ENCODE measurements around the gene URAD. TPM values are rescaled to one million over a fixed set of nuclear protein-coding genes. Genes with fewer than 3 reads are reported as not detected.
"Not testable (repeated sequence)": the region's sequence is repeated elsewhere in the genome, so short reads cannot be mapped to it uniquely, and the experiment has no call there.

URAD gene
- total RNA-seq, 2 experiments from 2014 or later = not detected

GRCh38 chr13:28012896-28013295, 24.4 kb upstream of the URAD start:
- CTCF ChIA-PET = no interaction called here
- Mint-ChIP-seq H3K4me3 (no peak overlapping the region), H3K9me3 (no peaks in the 10 kb centered on the region), H3K4me1 (peaks cover 1% of the 10 kb centered on the region), H3K36me3 (ENCODE audit: low read depth) (no peaks in the 10 kb centered on the region), H3K27me3 (peaks cover 11% of the 10 kb centered on the region), H3K27ac (no peak overlapping the region)
- DNase-seq = no peak
- POLR2A ChIA-PET = no interaction called here

DNA sequence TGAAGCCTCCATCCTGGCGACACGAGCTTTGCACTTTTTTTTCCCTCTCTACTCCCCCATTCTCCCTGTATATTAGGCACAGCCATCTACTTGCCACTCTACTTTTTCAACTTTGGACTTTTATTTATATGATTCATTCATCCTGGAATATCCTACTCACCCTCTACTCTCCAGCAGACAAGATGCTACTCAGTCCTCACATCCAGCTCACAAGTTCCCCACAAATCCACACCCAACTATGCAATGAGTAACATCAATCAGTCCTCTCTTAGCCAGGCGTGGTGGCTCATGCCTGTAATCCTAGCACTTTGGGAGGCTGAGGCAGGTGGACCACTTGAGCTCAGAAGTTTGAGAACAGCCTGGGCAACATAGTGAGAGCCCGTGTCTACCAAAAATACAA, 23.9 kb upstream of the URAD start:
- H3K9me3 Mint-ChIP-seq = no peaks in the 10 kb centered on the region

GRCh38 chr13:28010046-28010445, 21.6 kb upstream of the URAD start:
- no peak overlapping the region for H3K27ac Mint-ChIP-seq
- H3K36me3 Mint-ChIP-seq (ENCODE audit: low read depth) = no peaks in the 10 kb centered on the region
- POLR2A ChIA-PET = no interaction called here
- CTCF ChIA-PET = no interaction called here
- H3K27me3 Mint-ChIP-seq = peaks cover 5% of the 10 kb centered on the region
- no peak overlapping the region for H3K4me3 Mint-ChIP-seq
- H3K9me3 Mint-ChIP-seq = no peaks in the 10 kb centered on the region
- DNase-seq = no peak
- peaks cover 1% of the 10 kb centered on the region for H3K4me1 Mint-ChIP-seq

More for the DNA sequence above, 23.9 kb upstream of the URAD start:
- CTCF ChIA-PET = no interaction called here
- Mint-ChIP-seq H3K27ac (no peak overlapping the region), H3K4me3 (no peak overlapping the region), H3K36me3 (ENCODE audit: low read depth) (no peaks in the 10 kb centered on the region), H3K27me3 (peaks cover 11% of the 10 kb centered on the region), H3K4me1 (peaks cover 1% of the 10 kb centered on the region)
- POLR2A ChIA-PET = no interaction called here
- no peak for DNase-seq

DNA sequence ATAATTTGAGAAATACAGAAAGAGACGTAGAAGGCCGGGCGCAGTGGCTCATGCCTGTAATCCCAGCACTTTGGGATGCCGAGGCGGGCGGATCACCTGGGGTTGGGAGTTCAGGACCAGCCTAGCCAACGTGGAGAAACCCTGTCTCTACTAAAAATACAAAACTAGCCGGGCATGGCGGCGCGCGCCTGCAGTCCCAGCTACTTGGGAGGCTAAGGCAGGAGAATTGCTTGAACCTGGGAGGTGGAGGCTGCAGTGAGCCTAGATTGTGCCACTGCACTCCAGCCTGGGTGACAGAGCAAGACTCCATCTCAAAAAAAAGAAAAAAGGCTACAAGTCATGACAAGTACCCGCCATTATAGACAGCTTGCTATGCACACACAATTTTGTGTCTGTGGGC, 16.5 kb upstream of the URAD start:
- H3K4me1 Mint-ChIP-seq; H3K27ac Mint-ChIP-seq; H3K4me3 Mint-ChIP-seq; POLR2A ChIA-PET; CTCF ChIA-PET; H3K9me3 Mint-ChIP-seq; H3K27me3 Mint-ChIP-seq; DNase-seq; H3K36me3 Mint-ChIP-seq (ENCODE audit: low read depth): not testable (repeated sequence)

DNA sequence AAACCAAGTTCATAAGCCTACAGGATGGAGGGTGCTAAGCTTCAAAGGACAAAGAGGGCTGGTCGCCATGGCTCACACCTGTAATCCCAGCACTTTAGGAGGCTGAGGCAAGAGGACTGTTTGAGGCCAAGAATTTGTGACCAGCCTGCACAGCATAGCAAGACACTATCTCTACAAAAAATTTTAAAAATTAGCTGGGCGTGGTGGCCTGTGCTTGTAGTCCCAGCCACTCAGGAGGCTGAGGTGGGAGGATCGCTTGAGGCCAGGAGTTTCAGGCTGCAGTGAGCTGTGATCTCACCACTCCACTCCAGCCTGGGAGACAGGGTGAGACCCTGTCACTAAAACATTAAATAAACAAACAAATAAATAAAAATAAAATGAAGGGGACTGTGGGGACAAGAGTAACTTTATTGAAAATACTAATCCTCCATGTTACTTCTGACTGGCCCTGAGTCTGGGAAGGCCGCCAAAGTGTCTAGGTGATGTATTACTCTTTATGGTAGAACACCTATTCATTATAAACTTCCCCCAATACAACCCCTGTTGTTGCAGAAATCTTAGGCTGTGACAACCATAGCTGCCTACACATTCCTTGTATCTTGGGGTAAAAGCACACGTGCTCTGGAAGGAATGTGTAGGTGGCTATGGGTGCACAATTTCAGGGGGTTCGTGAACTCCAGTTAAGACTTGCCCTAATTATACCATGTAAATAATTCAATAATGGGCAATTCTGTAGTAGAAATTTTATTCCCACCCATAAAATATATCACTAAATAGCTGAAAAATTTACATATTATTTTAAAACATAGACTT, 14.6 kb upstream of the URAD start:
- Mint-ChIP-seq H3K9me3 (no peaks in the 10 kb centered on the region), H3K4me1 (no peaks in the 10 kb centered on the region), H3K36me3 (ENCODE audit: low read depth) (no peaks in the 10 kb centered on the region), H3K27ac (no peak overlapping the region), H3K27me3 (no peaks in the 10 kb centered on the region), H3K4me3 (no peak overlapping the region)
- CTCF ChIA-PET = interaction anchor here (0.6 to 1.9 kb wide), 3 partner anchors 19 to 641 kb away, joined by 3 to 8 read pairs (median 4); no protein-coding TSS in a partner anchor
- DNase-seq = no peak
- POLR2A ChIA-PET = no interaction called here

DNA sequence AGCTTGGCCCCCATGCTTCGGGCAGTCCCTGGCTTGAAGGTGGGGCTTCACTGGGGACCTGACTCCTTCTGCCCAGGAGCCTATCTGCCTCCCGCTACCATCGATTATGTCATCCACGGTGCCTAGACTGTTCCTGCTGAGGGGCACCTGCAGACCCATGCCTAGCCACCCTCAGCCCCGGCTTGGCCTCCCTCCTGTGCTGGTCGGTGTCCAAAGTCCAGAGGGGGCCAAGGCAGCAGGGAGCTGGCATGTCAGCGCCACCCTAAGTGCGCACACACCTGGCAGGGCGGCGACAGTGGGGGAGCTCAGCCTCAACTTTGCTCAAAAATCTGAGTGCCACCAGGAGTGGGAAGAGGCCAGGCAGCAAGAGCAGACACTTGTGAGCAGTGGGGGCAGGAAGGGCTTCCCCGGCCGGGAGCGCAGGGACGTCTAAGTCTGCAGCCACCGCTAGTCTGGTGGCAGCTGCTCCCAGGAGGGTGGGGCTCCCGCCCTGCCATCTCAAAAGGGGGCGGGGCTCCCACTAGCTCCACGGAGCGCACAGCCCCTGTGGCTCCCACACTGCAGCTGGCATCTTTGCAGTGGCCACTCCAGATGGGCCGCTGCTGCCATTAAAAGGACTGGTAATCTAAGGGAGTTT, 13.5 kb upstream of the URAD start:
- Mint-ChIP-seq H3K9me3 (no peaks in the 10 kb centered on the region), H3K4me3 (no peak overlapping the region), H3K36me3 (ENCODE audit: low read depth) (no peaks in the 10 kb centered on the region), H3K4me1 (no peaks in the 10 kb centered on the region), H3K27me3 (no peaks in the 10 kb centered on the region), H3K27ac (no peak overlapping the region)
- CTCF ChIA-PET = no interaction called here
- POLR2A ChIA-PET = no interaction called here
- DNase-seq = no peak

DNA sequence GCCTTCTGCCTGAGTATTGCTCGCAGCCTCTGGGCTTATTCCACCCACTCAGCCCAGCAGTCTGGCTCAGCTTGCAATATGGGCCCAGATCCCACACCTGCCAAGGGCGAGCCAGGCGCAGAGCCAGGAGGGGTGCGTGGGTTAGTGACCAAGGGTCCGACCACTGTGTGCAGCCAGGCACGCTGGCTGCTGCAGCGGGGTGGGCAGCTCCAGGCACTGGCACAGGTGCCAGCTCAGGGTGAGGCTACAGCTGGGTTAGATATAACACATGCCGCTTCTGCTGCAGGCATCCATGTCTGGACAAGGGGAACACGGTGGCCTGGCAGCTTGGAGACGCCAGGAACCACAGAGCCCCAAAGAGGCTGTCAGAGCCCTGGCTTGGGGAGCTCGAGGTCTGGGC, 12.6 kb upstream of the URAD start:
- CTCF ChIA-PET = no interaction called here

GRCh38 chr13:28000567-28000966, 12.1 kb upstream of the URAD start:
- H3K4me3 Mint-ChIP-seq = no peak overlapping the region
- H3K36me3 Mint-ChIP-seq (ENCODE audit: low read depth) = no peaks in the 10 kb centered on the region
- no peaks in the 10 kb centered on the region for H3K27me3 Mint-ChIP-seq
- H3K4me1 Mint-ChIP-seq = no peaks in the 10 kb centered on the region
- no peaks in the 10 kb centered on the region for H3K9me3 Mint-ChIP-seq
- CTCF ChIA-PET = no interaction called here
- no peak overlapping the region for H3K27ac Mint-ChIP-seq
- POLR2A ChIA-PET = no interaction called here
- no peak for DNase-seq

More for the DNA sequence above, 12.6 kb upstream of the URAD start:
- no peak overlapping the region for H3K27ac Mint-ChIP-seq
- no peaks in the 10 kb centered on the region for H3K36me3 Mint-ChIP-seq (ENCODE audit: low read depth)
- POLR2A ChIA-PET = no interaction called here
- no peaks in the 10 kb centered on the region for H3K9me3 Mint-ChIP-seq
- no peaks in the 10 kb centered on the region for H3K4me1 Mint-ChIP-seq
- H3K4me3 Mint-ChIP-seq = no peak overlapping the region
- no peaks in the 10 kb centered on the region for H3K27me3 Mint-ChIP-seq
- DNase-seq = no peak

GRCh38 chr13:27997904-27998522, 9.5 kb upstream of the URAD start:
- H3K4me3 Mint-ChIP-seq = no peak overlapping the region
- no peaks in the 10 kb centered on the region for H3K9me3 Mint-ChIP-seq
- peak; percentile 35 for DNase-seq
- no peaks in the 10 kb centered on the region for H3K36me3 Mint-ChIP-seq (ENCODE audit: low read depth)
- POLR2A ChIA-PET = no interaction called here
- CTCF ChIA-PET = no interaction called here
- no peaks in the 10 kb centered on the region for H3K27me3 Mint-ChIP-seq
- no peak overlapping the region for H3K27ac Mint-ChIP-seq
- no peaks in the 10 kb centered on the region for H3K4me1 Mint-ChIP-seq

DNA sequence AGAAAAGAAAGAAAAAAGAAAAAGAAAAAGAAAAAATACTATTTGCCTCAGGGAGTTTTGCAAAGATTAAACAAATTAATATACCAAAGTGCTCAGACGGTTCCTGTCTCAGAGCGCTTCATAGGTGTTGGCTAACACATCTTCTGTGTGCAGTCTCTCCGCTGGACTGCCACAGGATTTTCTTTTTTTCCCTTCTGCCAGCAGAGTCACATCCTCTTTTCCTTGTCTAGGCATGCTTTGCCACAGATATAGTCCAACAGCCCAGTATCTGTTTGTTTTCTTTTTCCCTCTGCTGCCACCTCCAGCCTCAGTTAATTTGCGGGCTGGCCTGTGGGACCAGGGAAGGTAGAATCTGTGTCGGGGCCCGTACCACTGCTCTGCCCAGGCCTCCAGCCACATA, 3.4 kb upstream of the URAD start:
- Mint-ChIP-seq H3K27ac (no peak overlapping the region), H3K27me3 (peaks cover 7% of the 10 kb centered on the region), H3K9me3 (no peaks in the 10 kb centered on the region), H3K36me3 (ENCODE audit: low read depth) (no peaks in the 10 kb centered on the region), H3K4me3 (no peak overlapping the region), H3K4me1 (no peaks in the 10 kb centered on the region)
- POLR2A ChIA-PET = no interaction called here
- CTCF ChIA-PET = interaction anchor here (1.3 kb wide), 1 partner anchor 165 kb away, joined by 4 read pairs; no protein-coding TSS in a partner anchor
- no peak for DNase-seq

DNA sequence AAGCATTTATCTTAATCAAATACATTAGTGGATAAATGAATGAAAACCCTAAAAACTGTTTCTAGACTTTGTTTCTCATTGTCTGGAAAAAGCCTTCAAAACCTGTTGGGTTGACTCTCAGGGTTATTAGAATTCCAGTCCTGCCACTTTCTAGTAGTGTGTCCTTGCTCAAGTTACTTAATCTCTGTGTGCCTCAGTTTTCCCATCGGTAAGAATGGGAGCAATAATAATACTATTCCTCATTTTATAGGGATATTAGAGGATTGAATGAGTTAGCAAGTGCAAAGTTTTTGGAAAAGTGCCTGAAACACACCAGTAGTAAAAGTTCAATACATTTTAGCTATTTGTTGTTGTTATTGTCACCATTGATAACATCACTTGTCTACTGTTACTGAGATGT, 2.9 kb downstream of the URAD start:
- CTCF ChIA-PET = interaction anchor here (0.9 to 4.9 kb wide), 5 partner anchors 32 to 623 kb away, joined by 3 to 109 read pairs (median 4); no protein-coding TSS in a partner anchor
- no peak overlapping the region for H3K4me3 Mint-ChIP-seq
- no peaks in the 10 kb centered on the region for H3K4me1 Mint-ChIP-seq

DNA sequence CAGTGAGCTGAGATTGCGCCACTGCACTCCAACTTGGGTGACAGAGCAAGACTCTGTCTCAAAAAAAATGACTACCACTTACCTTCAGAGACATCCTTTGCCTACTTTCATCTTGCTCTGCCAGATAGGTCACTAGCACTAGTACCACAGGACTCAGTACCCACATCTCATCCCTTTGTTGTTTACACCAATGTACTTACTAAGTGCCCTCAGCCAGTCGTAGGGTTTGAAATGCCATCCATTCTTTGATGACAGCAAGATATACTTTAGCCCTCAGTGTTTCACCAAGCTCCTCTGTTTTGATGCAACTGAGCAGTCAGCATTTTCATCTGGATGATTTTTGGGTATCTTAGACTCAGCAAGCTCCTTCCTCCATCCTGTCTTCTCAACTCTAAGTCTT, 6.1 kb downstream of the URAD start:
- H3K9me3 Mint-ChIP-seq = no peaks in the 10 kb centered on the region
- ChIA-PET CTCF (interaction anchor here (0.8 to 4.9 kb wide), 5 partner anchors 12 to 154 kb away, joined by 3 to 109 read pairs (median 3); no protein-coding TSS in a partner anchor), POLR2A (no interaction called here)
- peaks cover 58% of the 10 kb centered on the region for H3K27me3 Mint-ChIP-seq
- H3K4me1 Mint-ChIP-seq = peaks cover 10% of the 10 kb centered on the region
- DNase-seq = no peak
- no peak overlapping the region for H3K27ac Mint-ChIP-seq
- H3K4me3 Mint-ChIP-seq = no peak overlapping the region
- H3K36me3 Mint-ChIP-seq (ENCODE audit: low read depth) = no peaks in the 10 kb centered on the region

More for the DNA sequence above, 2.9 kb downstream of the URAD start:
- no peak for DNase-seq
- Mint-ChIP-seq H3K27ac (no peak overlapping the region), H3K27me3 (peaks cover 38% of the 10 kb centered on the region), H3K36me3 (ENCODE audit: low read depth) (no peaks in the 10 kb centered on the region), H3K9me3 (no peaks in the 10 kb centered on the region)
- POLR2A ChIA-PET = no interaction called here

- no peak for DNase-seq
- Mint-ChIP-seq H3K9me3 (no peaks in the 10 kb centered on the region), H3K4me3 (no peak overlapping the region), H3K36me3 (ENCODE audit: low read depth) (no peaks in the 10 kb centered on the region), H3K4me1 (peaks cover 11% of the 10 kb centered on the region), H3K27me3 (peaks cover 63% of the 10 kb centered on the region), H3K27ac (no peak overlapping the region)
- CTCF ChIA-PET = interaction anchor here (0.7 kb wide), 1 partner anchor 690 kb away, joined by 3 read pairs; no protein-coding TSS in a partner anchor
- POLR2A ChIA-PET = no interaction called here
These were observed 7.3 kb downstream of the URAD start for GRCh38 chr13:27981006-27981708.
